Measurements from ENCODE around the gene MTA2.

DNA sequence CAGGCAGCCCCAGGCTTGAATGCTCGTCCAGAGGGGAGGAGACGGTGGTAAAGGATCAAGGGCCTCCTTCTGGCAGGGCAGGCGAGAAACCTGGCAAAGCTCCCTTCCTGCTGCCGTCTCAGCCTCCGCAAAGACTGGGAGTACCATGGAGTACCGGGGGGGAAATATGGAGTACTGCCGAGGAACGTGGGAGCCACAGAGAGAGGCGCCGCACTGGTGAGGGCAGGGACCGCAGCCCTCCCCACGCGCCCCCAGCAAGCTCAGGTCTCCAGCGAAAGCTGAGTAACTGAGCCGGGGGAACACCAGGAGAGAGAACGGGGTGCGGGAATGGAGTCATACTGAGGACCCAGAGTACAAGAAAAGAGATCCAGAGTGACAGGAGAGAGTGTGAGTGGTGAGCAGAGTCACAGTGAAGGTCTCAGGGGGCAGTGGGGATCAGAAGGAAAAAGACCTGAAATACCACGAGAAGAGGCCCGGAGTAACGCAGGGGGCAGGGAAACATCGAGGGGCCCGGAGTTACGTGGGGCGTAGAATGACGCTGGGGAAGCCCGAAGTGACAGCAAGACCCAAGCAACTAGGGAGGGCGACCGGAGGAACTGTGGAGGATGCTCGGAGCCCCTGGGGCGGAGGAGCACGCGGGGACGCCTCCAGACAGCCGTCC is 10.2 kb upstream of the MTA2 start:
- TF ChIP-seq ZC3H10 (CRISPR knock-in tag; IDR thresholded peaks at IDR 0.05) (no peak), ZFP30 (CRISPR knock-in tag; IDR thresholded peaks at IDR 0.05) (no peak), ARNTL (CRISPR knock-in tag; IDR thresholded peaks at IDR 0.05; ENCODE audit: borderline replicate concordance, low read depth) (no peak), PPARA (CRISPR knock-in tag; IDR thresholded peaks at IDR 0.05; ENCODE audit: borderline replicate concordance) (no peak), SNAI2 (CRISPR knock-in tag; IDR thresholded peaks at IDR 0.05) (no peak), ZFP3 (CRISPR knock-in tag; IDR thresholded peaks at IDR 0.05) (no peak), TOX (CRISPR knock-in tag; IDR thresholded peaks at IDR 0.05; ENCODE audit: borderline replicate concordance) (no peak), GLIS3 (CRISPR knock-in tag; IDR thresholded peaks at IDR 0.05) (no peak)
- TF ChIP-seq, protein P1, sequence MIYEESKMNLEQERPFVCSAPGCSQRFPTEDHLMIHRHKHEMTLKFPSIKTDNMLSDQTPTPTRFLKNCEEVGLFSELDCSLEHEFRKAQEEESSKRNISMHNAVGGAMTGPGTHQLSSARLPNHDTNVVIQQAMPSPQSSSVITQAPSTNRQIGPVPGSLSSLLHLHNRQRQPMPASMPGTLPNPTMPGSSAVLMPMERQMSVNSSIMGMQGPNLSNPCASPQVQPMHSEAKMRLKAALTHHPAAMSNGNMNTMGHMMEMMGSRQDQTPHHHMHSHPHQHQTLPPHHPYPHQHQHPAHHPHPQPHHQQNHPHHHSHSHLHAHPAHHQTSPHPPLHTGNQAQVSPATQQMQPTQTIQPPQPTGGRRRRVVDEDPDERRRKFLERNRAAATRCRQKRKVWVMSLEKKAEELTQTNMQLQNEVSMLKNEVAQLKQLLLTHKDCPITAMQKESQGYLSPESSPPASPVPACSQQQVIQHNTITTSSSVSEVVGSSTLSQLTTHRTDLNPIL (CRISPR knock-in tag; IDR thresholded peaks at IDR 0.05; ENCODE audit: low read depth), result no peak
- TF ChIP-seq, protein P2, sequence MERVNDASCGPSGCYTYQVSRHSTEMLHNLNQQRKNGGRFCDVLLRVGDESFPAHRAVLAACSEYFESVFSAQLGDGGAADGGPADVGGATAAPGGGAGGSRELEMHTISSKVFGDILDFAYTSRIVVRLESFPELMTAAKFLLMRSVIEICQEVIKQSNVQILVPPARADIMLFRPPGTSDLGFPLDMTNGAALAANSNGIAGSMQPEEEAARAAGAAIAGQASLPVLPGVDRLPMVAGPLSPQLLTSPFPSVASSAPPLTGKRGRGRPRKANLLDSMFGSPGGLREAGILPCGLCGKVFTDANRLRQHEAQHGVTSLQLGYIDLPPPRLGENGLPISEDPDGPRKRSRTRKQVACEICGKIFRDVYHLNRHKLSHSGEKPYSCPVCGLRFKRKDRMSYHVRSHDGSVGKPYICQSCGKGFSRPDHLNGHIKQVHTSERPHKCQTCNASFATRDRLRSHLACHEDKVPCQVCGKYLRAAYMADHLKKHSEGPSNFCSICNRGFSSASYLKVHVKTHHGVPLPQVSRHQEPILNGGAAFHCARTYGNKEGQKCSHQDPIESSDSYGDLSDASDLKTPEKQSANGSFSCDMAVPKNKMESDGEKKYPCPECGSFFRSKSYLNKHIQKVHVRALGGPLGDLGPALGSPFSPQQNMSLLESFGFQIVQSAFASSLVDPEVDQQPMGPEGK (CRISPR knock-in tag; IDR thresholded peaks at IDR 0.05; ENCODE audit: borderline replicate concordance), result 0 out of 2 replicates have a peak, but pooled peaks have one; percentile 52

Data from SK-N-SH treated with all-trans-retinoic acid at 6 μM for 48 hours (cell line).